HG03108 (cell line): ENCODE results near the gene OR2AE1.

Experiments used
- ATAC-seq: cut with Tn5 transposase; IDR thresholded peaks from one replicate; pipeline ENCODE4 v1.9.1; 2021; ENCODE audit warnings: moderate library complexity; ENCODE audit not compliant: unreplicated experiment

The OR2AE1 gene

GRCh38 chr7:99860281-99861127, 16.3 kb downstream of the OR2AE1 start:
- ATAC-seq, result no peak

GRCh38 chr7:99855236-99855635, 21.6 kb downstream of the OR2AE1 start:
- no peak for ATAC-seq

- no peak for ATAC-seq
Observed at GRCh38 chr7:99848420-99849216, 28.2 kb downstream of the OR2AE1 start.

GRCh38 chr7:99844328-99844727, 32.5 kb downstream of the OR2AE1 start:
- no peak for ATAC-seq

- ATAC-seq, result no peak
Observed at GRCh38 chr7:99843808-99844207, 33.0 kb downstream of the OR2AE1 start.

GRCh38 chr7:99842926-99843325, 33.9 kb downstream of the OR2AE1 start:
- ATAC-seq, result no peak

GRCh38 chr7:99840136-99840869, 36.5 kb downstream of the OR2AE1 start:
- ATAC-seq, result no peak

- no peak for ATAC-seq
Observed at GRCh38 chr7:99839287-99840021, 37.4 kb downstream of the OR2AE1 start.

GRCh38 chr7:99837649-99838361, 39.0 kb downstream of the OR2AE1 start:
- peak; percentile 74 for ATAC-seq

- ATAC-seq, result no peak
Observed at GRCh38 chr7:99835189-99835588, 41.6 kb downstream of the OR2AE1 start.

- ATAC-seq, result no peak
Observed at GRCh38 chr7:99834382-99834781, 42.5 kb downstream of the OR2AE1 start.

GRCh38 chr7:99833289-99833877, 43.5 kb downstream of the OR2AE1 start:
- ATAC-seq, result no peak

- no peak for ATAC-seq
Observed at GRCh38 chr7:99831595-99831994, 45.2 kb downstream of the OR2AE1 start.

- no peak for ATAC-seq
Observed at GRCh38 chr7:99829524-99830160, 47.2 kb downstream of the OR2AE1 start.

GRCh38 chr7:99828811-99829210, 48.0 kb downstream of the OR2AE1 start:
- ATAC-seq, result no peak

GRCh38 chr7:99827040-99827778, 49.6 kb downstream of the OR2AE1 start:
- ATAC-seq, result no peak
